Kidney epithelial cell (primary cell): ENCODE results near the gene DUSP28. TPM values are rescaled to one million over a fixed set of nuclear protein-coding genes. Genes with fewer than 3 reads are reported as not detected.

Experiments used
- DNase-seq: peaks from one replicate; pipeline ENCODE4 v3.0.0-alpha.2; 2010; ENCODE audit warnings: low read depth
- H3K27me3 ChIP-seq: 2 replicates; pipeline ENCODE4 v1.6.0; 2011; ENCODE audit warnings: low read length; ENCODE audit not compliant: control insufficient read depth, insufficient read depth
- H3K36me3 ChIP-seq: 2 replicates; pipeline ENCODE4 v1.5.1; 2011; ENCODE audit warnings: low read length; ENCODE audit not compliant: control insufficient read depth, insufficient read depth
- H3K4me3 ChIP-seq: 2 replicates; pipeline ENCODE4 v1.5.1; 2011; ENCODE audit warnings: low read depth, mild to moderate bottlenecking, control low read depth, low read length
- total RNA-seq: library from RNA; depleted of rRNA; stranded (reverse); fragments of >200 nt; gene quantifications from 2 replicates; pipeline ENCODE4 v1.2.3, GENCODE V29; 2015
- TF ChIP-seq, protein P1 (sequence below): IDR thresholded peaks from 2 replicates; pipeline ENCODE4 v1.5.1; 2011; ENCODE audit warnings: mild to moderate bottlenecking, moderate library complexity, low read length, control low read depth, inconsistent platforms; ENCODE audit not compliant: insufficient read depth, poor library complexity, severe bottlenecking

Gene DUSP28
- total RNA-seq, 1 donor from 2014 or later = 7.6 TPM

DNA sequence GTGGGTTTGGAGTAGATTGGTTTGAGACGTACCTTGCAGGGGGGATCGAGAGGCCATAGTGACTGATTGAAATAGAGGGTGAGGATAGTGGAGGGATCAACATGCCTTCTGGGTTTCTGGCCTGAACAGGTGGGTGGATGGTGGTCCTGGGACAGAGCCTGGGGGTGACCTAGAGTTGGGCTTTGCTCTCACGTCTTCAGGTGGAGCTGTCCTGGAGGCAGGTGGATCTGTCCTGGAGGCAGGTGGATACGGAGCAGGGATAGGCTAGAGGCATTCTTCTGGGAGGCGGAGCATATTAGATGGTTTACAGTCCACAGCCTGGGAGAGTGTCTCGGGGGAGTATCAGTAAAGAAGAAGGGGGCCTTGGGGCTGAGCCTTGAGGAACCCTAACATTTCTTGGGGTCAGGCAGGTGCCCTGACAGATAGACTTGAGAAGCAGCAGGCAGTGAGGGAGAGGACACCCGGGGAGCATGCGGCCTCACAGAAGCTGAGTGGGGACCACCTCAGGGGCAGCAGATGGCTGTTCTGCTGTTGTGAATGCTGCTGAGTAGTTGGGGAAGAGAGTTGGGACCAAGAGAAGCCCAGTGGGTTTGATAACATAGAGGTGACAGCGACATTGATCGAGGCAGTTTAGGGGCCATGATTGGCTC is 28.0 kb downstream of the DUSP28 start:
- Histone ChIP-seq H3K4me3 (no peak overlapping the region), H3K27me3 (no peaks in the 10 kb centered on the region), H3K36me3 (no peaks in the 10 kb centered on the region)
- no peak for DNase-seq
- TF ChIP-seq, protein P1, sequence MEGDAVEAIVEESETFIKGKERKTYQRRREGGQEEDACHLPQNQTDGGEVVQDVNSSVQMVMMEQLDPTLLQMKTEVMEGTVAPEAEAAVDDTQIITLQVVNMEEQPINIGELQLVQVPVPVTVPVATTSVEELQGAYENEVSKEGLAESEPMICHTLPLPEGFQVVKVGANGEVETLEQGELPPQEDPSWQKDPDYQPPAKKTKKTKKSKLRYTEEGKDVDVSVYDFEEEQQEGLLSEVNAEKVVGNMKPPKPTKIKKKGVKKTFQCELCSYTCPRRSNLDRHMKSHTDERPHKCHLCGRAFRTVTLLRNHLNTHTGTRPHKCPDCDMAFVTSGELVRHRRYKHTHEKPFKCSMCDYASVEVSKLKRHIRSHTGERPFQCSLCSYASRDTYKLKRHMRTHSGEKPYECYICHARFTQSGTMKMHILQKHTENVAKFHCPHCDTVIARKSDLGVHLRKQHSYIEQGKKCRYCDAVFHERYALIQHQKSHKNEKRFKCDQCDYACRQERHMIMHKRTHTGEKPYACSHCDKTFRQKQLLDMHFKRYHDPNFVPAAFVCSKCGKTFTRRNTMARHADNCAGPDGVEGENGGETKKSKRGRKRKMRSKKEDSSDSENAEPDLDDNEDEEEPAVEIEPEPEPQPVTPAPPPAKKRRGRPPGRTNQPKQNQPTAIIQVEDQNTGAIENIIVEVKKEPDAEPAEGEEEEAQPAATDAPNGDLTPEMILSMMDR = no peak

DNA sequence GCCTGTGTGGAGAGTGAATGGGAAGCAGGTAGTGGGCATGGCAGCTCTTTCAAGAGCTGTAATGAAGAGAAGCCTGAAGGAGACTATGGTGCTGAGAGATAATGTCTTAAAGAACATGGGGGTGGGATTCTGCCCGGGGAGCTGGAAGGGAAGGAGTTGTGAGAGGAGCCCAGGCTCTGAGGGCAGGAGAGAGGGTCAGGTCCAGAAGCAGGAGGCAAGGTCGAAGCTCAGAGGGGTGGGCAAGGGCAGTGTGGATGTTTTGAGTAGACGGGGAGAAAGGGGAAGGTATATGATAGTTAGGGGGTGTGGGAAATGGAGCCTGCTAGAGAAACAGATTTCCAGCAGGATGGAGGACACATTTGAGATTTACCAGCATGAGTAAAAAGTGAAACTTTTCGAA is 28.5 kb downstream of the DUSP28 start:
- no peak for DNase-seq
- no peaks in the 10 kb centered on the region for H3K27me3 ChIP-seq
- TF ChIP-seq, protein P1 = no peak
- no peak overlapping the region for H3K4me3 ChIP-seq
- H3K36me3 ChIP-seq = no peaks in the 10 kb centered on the region

DNA sequence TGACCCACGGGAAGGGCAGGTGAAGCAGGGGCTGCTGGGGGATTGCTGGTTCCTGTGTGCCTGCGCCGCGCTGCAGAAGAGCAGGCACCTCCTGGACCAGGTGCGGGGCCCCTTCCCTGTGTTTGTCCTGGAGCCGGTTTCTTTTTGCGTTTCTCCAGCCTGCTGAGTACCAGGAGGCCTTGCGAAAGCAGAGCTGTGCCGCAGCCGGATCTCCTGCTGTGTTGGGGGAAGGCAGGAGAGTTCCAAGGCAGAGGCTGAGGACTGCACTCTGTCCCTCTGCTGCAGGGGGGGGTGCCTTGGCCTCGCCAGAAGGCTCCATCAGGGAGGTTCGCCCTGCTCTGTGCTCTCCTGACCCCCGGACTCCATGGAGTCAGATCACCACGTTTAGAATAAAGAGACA is 29.2 kb downstream of the DUSP28 start:
- Histone ChIP-seq H3K36me3 (no peaks in the 10 kb centered on the region), H3K4me3 (no peak overlapping the region), H3K27me3 (no peaks in the 10 kb centered on the region)
- DNase-seq = no peak
- TF ChIP-seq, protein P1 = no peak

DNA sequence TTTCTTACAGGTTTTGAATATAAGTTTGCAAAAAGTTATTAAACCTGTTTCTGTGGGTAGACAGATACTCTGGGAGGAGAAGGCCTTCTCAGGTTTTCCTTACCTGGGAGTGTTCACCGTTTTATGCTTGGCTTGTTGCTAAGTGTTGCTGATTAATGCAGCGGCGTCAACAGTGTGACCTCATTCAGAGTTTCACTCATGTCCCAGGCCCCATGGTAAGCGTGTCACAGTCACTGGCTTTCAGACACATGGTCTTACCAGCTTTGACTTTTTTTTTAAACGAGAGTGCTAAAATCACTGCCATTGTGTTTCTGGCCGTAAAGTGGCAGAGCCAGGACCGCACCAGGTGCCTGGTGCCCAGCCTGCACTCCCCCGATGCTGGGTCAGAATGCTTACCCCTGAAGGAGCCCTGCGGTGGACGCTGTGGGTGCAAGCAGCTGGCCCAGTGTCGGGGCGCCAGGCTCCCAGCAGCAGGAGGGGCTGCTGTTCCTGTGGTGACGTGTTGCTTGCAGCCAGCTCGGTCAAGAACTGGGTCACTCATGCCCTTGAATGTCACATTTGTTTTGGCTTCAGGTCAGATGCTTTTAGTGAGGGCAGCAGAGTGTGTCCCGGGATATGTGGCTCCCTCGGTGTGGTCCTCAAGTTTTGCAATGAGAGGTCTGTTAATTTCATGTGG is 29.8 kb downstream of the DUSP28 start:
- no peak for DNase-seq
- H3K4me3 ChIP-seq = no peak overlapping the region
- no peaks in the 10 kb centered on the region for H3K36me3 ChIP-seq
- no peaks in the 10 kb centered on the region for H3K27me3 ChIP-seq
- TF ChIP-seq, protein P1 = no peak

DNA sequence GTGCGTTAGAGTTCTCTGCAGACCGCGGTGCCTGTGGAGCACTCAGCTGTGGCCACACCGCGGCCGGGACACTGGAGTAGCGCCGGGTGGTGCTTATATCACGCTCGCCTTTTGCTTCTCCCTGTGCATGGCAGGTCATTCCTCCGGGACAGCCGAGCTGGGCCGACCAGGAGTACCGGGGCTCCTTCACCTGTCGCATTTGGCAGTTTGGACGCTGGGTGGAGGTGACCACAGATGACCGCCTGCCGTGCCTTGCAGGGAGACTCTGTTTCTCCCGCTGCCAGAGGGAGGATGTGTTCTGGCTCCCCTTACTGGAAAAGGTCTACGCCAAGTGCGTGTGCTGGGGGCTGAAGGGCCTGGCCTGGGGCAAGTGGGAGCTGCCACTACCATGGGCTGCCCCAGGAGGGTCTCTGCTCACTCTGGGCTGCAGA is 30.5 kb downstream of the DUSP28 start:
- Histone ChIP-seq H3K36me3 (no peaks in the 10 kb centered on the region), H3K27me3 (no peaks in the 10 kb centered on the region), H3K4me3 (no peak overlapping the region)
- no peak for DNase-seq
- TF ChIP-seq, protein P1 = no peak
